Activated CD4-positive, CD25-positive, alpha-beta regulatory T cell treated with anti-CD3 and anti-CD28 coated beads, Interleukin-2, amount 50 U/mL, for 16 hours (primary cell): ENCODE data around the gene PRKCSH.

Source experiments
- DNase-seq: peaks from one replicate; pipeline ENCODE4 v3.0.0-alpha.2; 2020; ENCODE audit warnings: low read depth, low spot score

Gene PRKCSH

DNA sequence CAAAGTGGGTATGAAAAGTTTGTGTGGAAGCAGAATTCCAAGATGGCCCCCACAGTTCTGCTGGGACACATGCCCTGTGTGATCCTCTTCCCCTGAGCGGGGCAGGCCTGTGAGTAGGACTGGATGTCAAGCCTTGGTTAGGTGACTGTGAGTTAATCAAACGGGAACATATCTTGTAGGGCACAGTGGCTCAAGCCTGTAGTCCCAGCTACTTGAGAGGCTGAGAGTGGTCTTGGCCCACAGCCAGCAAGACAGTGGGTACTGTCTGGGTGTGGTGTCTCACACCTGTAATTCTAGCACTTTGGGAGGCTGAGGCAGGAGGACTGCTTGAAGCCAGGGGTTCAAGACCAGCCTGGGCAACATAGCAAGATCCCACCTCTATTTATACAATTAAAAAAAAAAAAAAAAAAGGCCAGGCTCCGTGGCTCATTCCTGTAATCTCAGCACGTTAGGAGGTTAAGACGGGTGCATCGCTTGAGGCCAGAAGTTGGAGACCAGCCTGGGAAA is 63.8 kb downstream of the PRKCSH start:
- DNase-seq: no peak

DNA sequence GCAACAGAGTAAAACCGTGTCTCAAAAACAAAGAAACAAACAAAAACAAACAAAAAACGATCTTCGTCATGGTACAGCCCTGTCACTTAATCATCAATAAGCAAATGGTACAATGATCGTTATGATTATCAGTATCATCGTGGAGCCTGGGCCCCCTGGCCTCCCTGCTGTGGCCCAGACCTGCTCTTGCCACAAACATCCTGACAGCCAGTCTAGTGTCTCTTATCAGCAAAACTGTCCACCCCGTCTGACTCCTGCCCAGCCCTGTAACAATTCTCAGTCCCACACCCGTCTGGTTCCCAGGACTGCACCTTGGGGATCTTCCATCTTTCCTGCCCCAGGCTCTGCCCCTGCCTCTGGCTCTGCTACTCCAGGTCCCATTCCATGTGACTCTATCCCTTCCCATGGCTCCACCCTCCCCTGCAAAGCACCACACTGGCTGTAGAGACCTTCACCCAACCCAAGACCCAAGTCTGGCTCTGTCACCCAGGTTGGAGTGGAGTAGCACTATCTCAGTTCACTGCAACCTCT is 64.5 kb downstream of the PRKCSH start:
- DNase-seq: no peak
